ENCODE measurements around the gene DLG2. TPM values are rescaled to one million over a fixed set of nuclear protein-coding genes. Genes with fewer than 3 reads are reported as not detected.

Gene DLG2
- total and polyA plus RNA-seq, 2 of the 8 experiments (the other 6 are each of a cell fraction or from before 2014, with no cell fraction given) = 1.7 to 14.3 TPM

DNA sequence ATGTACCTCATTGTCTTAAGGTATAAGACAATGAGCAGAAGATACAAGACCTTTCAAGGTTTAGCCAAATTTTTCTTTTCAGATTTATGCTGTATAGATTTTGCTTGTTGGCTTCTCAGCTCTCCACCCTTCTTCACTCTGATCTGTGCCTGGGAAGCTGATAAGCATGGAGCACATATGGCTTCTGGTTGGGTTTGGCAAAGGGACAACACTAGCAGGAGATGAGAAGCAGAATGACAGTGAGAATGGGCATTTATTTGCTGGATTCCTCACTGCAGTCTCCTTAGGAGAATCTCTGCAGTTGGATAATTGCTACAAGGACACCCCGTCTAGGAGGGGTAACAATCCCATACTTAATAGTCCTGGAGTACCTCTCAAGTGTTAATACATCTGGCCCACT lies 1866.2 kb downstream of the DLG2 start:
- Histone ChIP-seq H3K23me2 (ENCODE audit: low read depth, low read length) (no peaks in the 10 kb centered on the region; the same call in 1 of the 2 replicates), H3K4ac (replicated peaks; ENCODE audit: insufficient read length, low read depth, low read length) (no peak overlapping the region), H3K23ac (ENCODE audit: insufficient read length) (no peak overlapping the region), H3K27ac (ENCODE audit: low read depth, low read length) (no peak overlapping the region), H2BK120ac (replicated peaks; ENCODE audit: low read depth, low read length) (no peak overlapping the region), H4K5ac (ENCODE audit: insufficient read length, low read depth, low read length) (no peak overlapping the region), H3K4me3 (ENCODE audit: extremely low read depth in 1 of 4, insufficient read depth in 2 of 4, low read depth in 3 of 4, low read length in 4 of 4) (no peak overlapping the region), H4K20me1 (replicated peaks in 1 of 2; ENCODE audit: control insufficient read depth in 1 of 2, insufficient read depth in 2 of 2, low read length in 2 of 2) (no peaks in the 10 kb centered on the region), H3K14ac (ENCODE audit: insufficient read length) (no peak overlapping the region), H3K4me2 (ENCODE audit: insufficient read depth in 1 of 2, low read depth in 2 of 2, low read length in 2 of 2) (no peak overlapping the region), H2AFZ (ENCODE audit: low read length) (no peak overlapping the region), H2BK12ac (ENCODE audit: low read depth, low read length) (no peak overlapping the region), H3K4me1 (replicated peaks in 1 of 4; ENCODE audit: control insufficient read depth in 3 of 4, insufficient read depth in 4 of 4, low read length in 3 of 4) (peaks cover 0 to 2% (median 0%) of the 10 kb centered on the region in 4 experiments; a peak in 1 of 7 replicates), H3K9ac (replicated peaks in 1 of 4; ENCODE audit: extremely low read depth in 1 of 4, low read depth in 3 of 4, low read length in 3 of 4) (no peak overlapping the region), H2AK5ac (ENCODE audit: low read depth, low read length) (no peak overlapping the region), H3K18ac (ENCODE audit: extremely low read depth, low read length) (no peak overlapping the region), H2BK20ac (ENCODE audit: low read length) (no peak overlapping the region), H3K79me2 (ENCODE audit: control insufficient read depth in 1 of 2, insufficient read depth in 2 of 2, low read length in 2 of 2) (no peaks in the 10 kb centered on the region), H2BK5ac (ENCODE audit: low read depth, low read length) (no peak overlapping the region), H3K56ac (replicated peaks; ENCODE audit: insufficient read length, low read depth, low read length) (no peak overlapping the region), H4K91ac (replicated peaks; ENCODE audit: insufficient read length, low read length) (no peak overlapping the region), H3K79me1 (ENCODE audit: low read depth, low read length) (no peaks in the 10 kb centered on the region), H3K36me3 (ENCODE audit: control insufficient read depth in 2 of 4, insufficient read depth in 4 of 4, low read length in 3 of 4) (no peaks in the 10 kb centered on the region), H3K9me3 (ENCODE audit: insufficient read depth in 2 of 2, low read depth in 1 of 2, low read length in 1 of 2) (no peaks in the 10 kb centered on the region), H3K27me3 (replicated peaks in 1 of 4; ENCODE audit: control insufficient read depth in 3 of 4, extremely low read depth in 1 of 4, insufficient read depth in 3 of 4, low read length in 3 of 4) (peaks cover 1 to 7% (median 3%) of the 10 kb centered on the region in 4 experiments; a peak in 5 of 7 replicates), H4K8ac (ENCODE audit: extremely low read depth, insufficient read depth, low read length) (no peak overlapping the region), H2BK15ac (ENCODE audit: low read length) (no peak overlapping the region)
- WGBS, 2 experiments (ENCODE audit: extremely low coverage in 1 of 2, insufficient coverage in 1 of 2, insufficient read length in 1 of 2, insufficient replicate concordance in 2 of 2, low coverage in 1 of 2, low lambda C conversion rate in 2 of 2, missing lambda C conversion rate in 1 of 2) = 100% methylated on average over 1 of the region's 1 CpG; no CpG with 5 or more reads in 1 of the 2 experiments
- ChIA-PET CTCF (ENCODE audit: partially characterized antibody) (interaction anchor here (0.6 to 1.4 kb wide), 2 partner anchors 23 to 50 kb away, joined by 3 to 5 read pairs; no protein-coding TSS in a partner anchor), POLR2A (ENCODE audit: partially characterized antibody) (no interaction called here)
- FAIRE-seq (no peak), DNase-seq (ENCODE audit: low read depth in 1 of 2, low spot score in 2 of 2) (no peak)
- TF ChIP-seq TBP (IDR thresholded peaks at IDR 0.05; ENCODE audit: low read depth, low read length) (no peak), KDM1A (IDR thresholded peaks at IDR 0.05; ENCODE audit: borderline replicate concordance, low read length) (no peak), CEBPB (IDR thresholded peaks at IDR 0.05; ENCODE audit: low read depth, low read length) (no peak), SP2 (IDR thresholded peaks at IDR 0.05; ENCODE audit: low read length) (no peak), KDM4A (IDR thresholded peaks at IDR 0.05; ENCODE audit: low read depth, low read length, severe bottlenecking) (no peak), SAP30 (IDR thresholded peaks at IDR 0.05; ENCODE audit: insufficient read depth, insufficient replicate concordance, low read length) (no peak), BCL11A (IDR thresholded peaks at IDR 0.05; ENCODE audit: low read depth in 2 of 2, low read length in 2 of 2) (no peak), SIN3A (conservative IDR thresholded peaks at IDR 0.05 in 1 of 2, IDR thresholded peaks at IDR 0.05 in 1 of 2; ENCODE audit: low read depth in 1 of 2, low read length in 2 of 2) (no peak)
